Jurkat, Clone E6-1 (cell line): ENCODE measurements around the gene TRIM4.
A peak's percentile ranks its signal among the peaks of the same experiment; 100 is the strongest.
"Not testable (repeated sequence)": the region's sequence is repeated elsewhere in the genome, so short reads cannot be mapped to it uniquely, and the experiment has no call there.

Experiments used
- DNase-seq: peaks from one replicate; pipeline ENCODE4 v3.0.0-alpha.2; 2011; ENCODE audit warnings: low read depth, low spot score
- H3K4me3 ChIP-seq: 2 replicates; pipeline ENCODE4 v1.5.1; 2011; ENCODE audit warnings: mild to moderate bottlenecking, low read length, control low read depth, moderate library complexity

Gene TRIM4

GRCh38 chr7:99926321-99926720 is 7.0 kb upstream of the TRIM4 start:
- no peak for DNase-seq
- H3K4me3 ChIP-seq, result no peak overlapping the region

GRCh38 chr7:99923200-99923599 is 3.9 kb upstream of the TRIM4 start:
- H3K4me3 ChIP-seq, result no peak overlapping the region
- no peak for DNase-seq

DNA sequence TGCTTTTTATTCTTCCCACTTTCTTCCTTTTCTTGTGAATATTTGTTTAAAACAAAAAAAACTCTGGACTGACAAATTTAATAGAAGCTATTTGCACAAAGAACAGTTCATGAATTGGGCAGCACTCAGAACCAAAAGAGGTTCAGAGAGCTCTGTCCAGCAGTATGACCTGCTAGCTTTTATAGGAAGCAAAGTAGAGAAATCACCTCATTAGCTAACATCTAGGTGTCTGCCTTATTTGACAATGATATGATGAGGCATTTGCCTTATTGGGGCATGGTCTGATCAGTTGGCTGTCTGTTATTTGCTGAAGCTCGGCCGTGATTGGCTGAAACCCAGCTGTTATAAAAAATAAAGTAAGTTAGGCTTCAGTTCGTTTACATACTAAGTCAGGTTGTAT is 819 bp upstream of the TRIM4 start:
- peak; percentile 12 for DNase-seq
- H3K4me3 ChIP-seq, result peak overlapping the region; percentile 72

GRCh38 chr7:99919814-99920112 is 433 bp upstream of the TRIM4 start:
- H3K4me3 ChIP-seq, result peak overlapping the region; percentile 72
- DNase-seq, result no peak

DNA sequence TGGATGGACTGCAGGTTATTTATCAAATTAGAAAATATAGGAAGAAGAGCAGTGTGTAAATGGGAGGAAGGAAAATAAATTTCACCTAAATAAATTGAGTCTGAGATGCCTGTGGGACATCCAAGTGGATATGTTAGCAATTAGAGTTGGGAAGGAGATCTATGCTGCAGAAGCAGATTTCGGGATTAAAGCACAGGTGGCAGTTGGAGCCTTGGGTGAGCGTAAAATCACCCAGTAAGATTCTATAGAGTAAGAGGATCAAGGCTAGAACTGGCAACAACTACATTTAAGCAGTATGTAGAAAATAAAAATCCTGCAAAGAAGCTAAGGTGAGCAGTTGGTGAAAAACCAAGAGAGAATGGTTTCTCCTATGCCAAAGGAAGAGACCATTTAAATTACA is 8.4 kb downstream of the TRIM4 start:
- no peak for DNase-seq
- no peak overlapping the region for H3K4me3 ChIP-seq

DNA sequence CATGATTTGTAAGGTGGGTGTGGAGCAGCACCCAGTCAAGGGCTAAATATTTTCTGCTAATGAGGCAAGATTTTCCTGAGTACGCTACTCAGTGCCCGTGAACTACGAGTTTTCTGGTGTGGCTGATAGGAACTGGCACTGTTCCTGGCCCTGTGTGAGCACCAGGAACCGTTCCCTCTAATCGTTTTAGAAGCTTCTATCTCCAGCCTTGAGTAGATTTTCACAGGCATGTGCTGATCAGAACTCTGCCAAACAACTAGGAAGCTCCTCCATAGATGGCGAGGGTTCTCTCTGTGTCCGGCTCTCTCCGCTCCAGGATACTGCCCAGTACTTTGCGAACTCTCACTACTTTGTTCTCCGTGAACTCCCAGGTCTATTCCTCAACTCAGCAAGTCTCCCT is 17.7 kb downstream of the TRIM4 start:
- DNase-seq, result no peak
- H3K4me3 ChIP-seq, result no peak overlapping the region

DNA sequence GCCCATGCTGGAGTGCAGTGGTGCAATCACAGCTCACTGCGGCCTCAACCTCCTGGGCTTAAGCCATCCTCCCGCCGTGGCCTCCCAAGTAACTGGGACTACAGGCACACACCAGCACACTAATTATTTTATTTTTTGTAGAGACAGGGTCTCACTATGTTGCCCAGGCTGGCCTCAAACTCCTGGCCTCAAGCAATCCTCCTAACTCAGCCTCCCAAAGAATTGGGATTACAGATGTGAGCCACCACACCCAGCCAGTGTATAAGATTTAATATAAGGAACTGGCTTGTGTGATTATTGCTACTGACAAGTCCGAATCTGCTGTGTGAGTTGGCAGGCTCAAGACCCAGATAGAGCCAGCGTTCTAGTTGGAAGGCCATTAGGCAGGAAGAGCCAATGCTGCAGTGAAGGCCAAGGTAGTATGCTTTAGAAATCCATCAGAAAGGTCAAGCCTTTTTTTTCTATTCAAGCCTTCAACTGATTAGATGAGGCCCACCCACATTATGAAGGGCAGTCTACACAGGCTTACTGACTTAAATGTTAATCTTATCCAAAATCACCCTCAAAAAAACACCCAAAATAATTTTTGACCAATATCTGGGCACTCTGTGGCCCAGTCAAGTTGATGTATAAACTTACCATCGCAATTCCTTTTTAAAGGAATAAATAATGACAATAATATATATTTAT is 19.4 kb downstream of the TRIM4 start:
- DNase-seq, result no peak
- no peak overlapping the region for H3K4me3 ChIP-seq

- no peak overlapping the region for H3K4me3 ChIP-seq
- no peak for DNase-seq
Observed at GRCh38 chr7:99898836-99899235, 20.5 kb downstream of the TRIM4 start.

DNA sequence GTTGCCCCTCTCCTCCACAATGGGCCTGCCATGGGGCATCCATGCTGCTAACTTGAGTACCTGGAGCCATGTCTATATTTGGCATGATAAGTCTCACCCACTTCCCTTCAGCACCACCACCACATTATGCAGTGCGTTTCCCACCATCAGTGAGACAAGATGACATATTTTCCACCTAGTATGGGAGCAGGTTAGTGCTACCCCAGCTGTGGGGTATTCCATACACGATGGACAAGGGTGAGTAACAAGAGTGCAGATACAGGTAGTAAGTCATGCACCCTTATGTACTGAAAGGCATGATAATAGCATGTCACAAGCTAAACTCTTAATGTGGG is 21.3 kb downstream of the TRIM4 start:
- no peak for DNase-seq
- no peak overlapping the region for H3K4me3 ChIP-seq

- DNase-seq, result no peak
- no peak overlapping the region for H3K4me3 ChIP-seq
Observed at GRCh38 chr7:99897322-99898022, 21.9 kb downstream of the TRIM4 start.

DNA sequence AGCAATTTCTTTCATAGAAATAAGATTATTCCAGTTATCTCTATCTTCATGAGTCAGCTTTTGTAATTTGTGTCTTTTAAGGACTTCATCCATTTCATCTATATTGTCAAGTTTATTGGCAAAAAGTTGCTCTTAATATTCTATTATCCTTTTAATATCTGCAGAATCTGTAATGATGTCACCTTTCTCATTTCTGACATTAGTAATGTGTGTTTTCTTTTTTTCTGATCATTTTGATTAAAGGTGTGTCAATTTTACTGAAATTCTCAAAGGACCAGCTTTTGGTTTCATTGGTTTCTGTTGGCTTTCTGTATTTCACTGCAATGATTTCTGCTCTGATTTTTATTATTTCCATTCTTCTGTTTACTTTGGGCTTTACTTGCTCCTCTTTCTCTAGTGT is 24.6 kb downstream of the TRIM4 start:
- DNase-seq, result no peak
- H3K4me3 ChIP-seq, result no peak overlapping the region

DNA sequence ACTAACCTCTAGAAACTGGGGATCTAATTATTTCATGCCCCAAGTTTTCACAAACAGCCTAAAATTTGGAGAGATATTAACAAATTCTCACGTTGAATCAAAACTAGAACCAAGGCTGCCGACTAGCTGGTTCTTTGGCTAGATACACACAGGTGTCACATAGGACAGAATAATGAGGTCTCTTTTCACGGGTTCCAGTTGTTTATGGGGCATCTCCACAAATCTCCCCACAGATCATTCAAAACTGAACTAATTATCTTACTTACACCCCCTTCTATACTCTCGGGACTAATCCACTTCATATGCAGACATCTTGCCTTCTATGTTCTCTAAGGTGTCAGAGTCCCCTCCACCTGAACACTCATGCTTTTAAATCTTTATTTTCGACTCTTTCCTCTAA is 26.1 kb downstream of the TRIM4 start:
- DNase-seq, result no peak
- no peak overlapping the region for H3K4me3 ChIP-seq

DNA sequence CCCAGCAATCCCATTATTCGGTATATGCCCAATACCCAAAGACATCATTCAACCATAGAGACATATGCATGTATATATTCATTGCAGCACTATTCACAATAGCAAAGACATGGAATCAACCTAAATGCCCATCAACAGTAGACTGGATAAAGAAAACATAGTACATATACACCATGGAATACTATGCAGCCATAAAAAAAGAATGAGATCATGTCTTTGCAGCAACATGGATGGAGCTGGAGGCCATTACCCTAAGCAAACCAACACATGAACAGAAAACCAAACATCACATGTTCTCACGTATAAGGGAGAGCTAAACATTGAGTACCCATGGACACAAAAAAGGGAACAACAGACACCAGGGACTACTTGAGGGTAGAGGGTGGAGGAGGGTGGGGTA is 29.0 kb downstream of the TRIM4 start:
- H3K4me3 ChIP-seq, DNase-seq: not testable (repeated sequence)

DNA sequence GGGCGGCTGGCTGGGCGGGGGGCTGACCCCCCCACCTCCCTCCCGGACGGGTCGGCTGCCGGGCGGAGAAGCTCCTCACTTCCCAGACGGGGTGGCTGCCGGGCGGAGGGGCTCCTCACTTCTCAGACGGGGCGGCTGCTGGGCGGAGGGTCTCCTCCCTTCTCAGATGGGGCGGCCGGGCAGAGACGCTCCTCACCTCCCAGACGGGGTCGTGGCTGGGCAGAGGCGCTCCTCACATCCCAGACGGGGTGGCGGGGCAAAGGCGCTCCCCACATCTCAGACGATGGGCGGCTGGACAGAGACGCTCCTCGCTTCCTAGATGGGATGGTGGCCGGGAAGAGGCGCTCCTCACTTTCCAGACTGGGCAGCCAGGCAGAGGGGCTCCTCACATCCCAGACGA is 31.0 kb downstream of the TRIM4 start:
- H3K4me3 ChIP-seq, DNase-seq: not testable (repeated sequence)

GRCh38 chr7:99881370-99881769 is 38.0 kb downstream of the TRIM4 start:
- no peak overlapping the region for H3K4me3 ChIP-seq
- no peak for DNase-seq

GRCh38 chr7:99876933-99877332 is 42.4 kb downstream of the TRIM4 start, which contains the start of gene OR2AE1:
OR2AE1 (minus strand) TSS chr7:99877033; CDS start chr7:99877033, 0 bp downstream.
- H3K4me3 ChIP-seq, result no peak within 1 kb of the TSS
- DNase-seq, result no peak

GRCh38 chr7:99876491-99876890 is 42.8 kb downstream of the TRIM4 start:
- DNase-seq, result no peak
- no peak overlapping the region for H3K4me3 ChIP-seq

DNA sequence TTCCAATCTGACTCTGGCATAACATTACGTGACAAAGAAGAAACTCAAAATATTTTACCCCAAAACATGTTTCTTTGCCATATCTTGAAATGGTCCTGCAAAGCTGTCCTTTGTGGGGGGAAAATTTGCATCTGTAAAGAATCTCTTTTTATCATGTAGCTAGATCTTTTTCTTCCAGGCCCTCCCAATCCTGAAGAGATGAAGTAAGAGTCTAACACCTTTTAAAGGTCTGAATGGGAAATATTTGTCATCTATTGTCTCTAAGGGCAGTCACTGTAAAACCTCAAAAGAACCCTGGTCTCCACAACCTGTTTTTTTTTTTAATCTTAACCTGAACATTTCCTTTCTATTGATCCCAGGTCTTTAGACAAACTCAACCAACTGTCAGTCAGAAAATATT is 51.1 kb downstream of the TRIM4 start:
- DNase-seq, result no peak
- H3K4me3 ChIP-seq, result no peak overlapping the region

DNA sequence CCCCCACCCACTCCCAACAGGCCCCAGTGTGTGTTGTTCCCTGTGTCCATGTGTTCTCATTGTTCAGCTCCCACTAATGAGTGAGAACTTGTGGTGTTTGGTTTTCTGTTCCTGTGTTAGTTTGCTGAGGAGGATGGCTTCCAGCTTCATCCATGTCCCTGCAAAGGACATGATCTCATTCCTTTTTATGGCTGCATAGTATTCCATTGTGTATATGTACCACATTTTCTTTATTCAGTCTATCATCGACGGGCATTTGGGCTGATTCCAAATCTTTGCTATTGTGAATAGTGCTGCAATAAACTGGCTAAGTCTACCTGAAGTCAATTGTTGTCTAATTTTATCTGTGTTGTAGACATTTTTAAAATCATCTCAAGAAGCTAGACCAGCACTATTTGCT is 51.9 kb downstream of the TRIM4 start:
- not testable (repeated sequence) for H3K4me3 ChIP-seq, DNase-seq

- no peak for DNase-seq
- H3K4me3 ChIP-seq, result no peak overlapping the region
Observed at GRCh38 chr7:99863847-99864440, 55.4 kb downstream of the TRIM4 start.
